Osteoblast (primary cell): Measurements from ENCODE around the gene TIGD1. TPM values are rescaled to one million over a fixed set of nuclear protein-coding genes. Genes with fewer than 3 reads are reported as not detected.
A peak's percentile ranks its signal among the peaks of the same experiment; 100 is the strongest.

Experiments used
- DNase-seq: peaks from one replicate; pipeline ENCODE4 v3.0.0; 2011; ENCODE audit warnings: low spot score, mixed read lengths; ENCODE audit not compliant: insufficient read length; ENCODE audit errors: missing footprints
- H2AFZ ChIP-seq: 2 replicates; pipeline ENCODE4 v1.6.0; 2011; ENCODE audit warnings: mild to moderate bottlenecking, low read length
- H3K27ac ChIP-seq: 2 replicates; pipeline ENCODE4 v1.5.1; 2011; ENCODE audit warnings: mild to moderate bottlenecking, low read depth, low read length, moderate library complexity
- H3K27me3 ChIP-seq: 2 replicates; pipeline ENCODE4 v1.6.0; 2012; ENCODE audit warnings: mild to moderate bottlenecking, control low read depth, inconsistent platforms, low read length, moderate library complexity; ENCODE audit not compliant: insufficient read depth
- H3K36me3 ChIP-seq: 2 replicates; pipeline ENCODE4 v1.5.1; 2011; ENCODE audit warnings: mild to moderate bottlenecking, low read length, control low read depth, moderate library complexity; ENCODE audit not compliant: insufficient read depth
- H3K4me1 ChIP-seq: 2 replicates; pipeline ENCODE4 v1.5.1; 2011; ENCODE audit warnings: mild to moderate bottlenecking, low read length, control low read depth, moderate library complexity; ENCODE audit not compliant: insufficient read depth
- H3K4me2 ChIP-seq: 2 replicates; pipeline ENCODE4 v1.6.0; 2011; ENCODE audit warnings: mild to moderate bottlenecking, low read length; ENCODE audit not compliant: insufficient read depth
- H3K4me3 ChIP-seq: fragments of 200-600 bp; sonication (generic); 3 replicates; pipeline ENCODE4 v1.5.1; 2012; ENCODE audit warnings: mild to moderate bottlenecking, low read length, inconsistent platforms; ENCODE audit not compliant: insufficient read depth
- H3K79me2 ChIP-seq: 2 replicates; pipeline ENCODE4 v1.6.0; 2012; ENCODE audit warnings: mild to moderate bottlenecking, low read length, control low read depth, inconsistent platforms; ENCODE audit not compliant: insufficient read depth
- H3K9me3 ChIP-seq: 2 replicates; pipeline ENCODE4 v1.5.1; 2011; ENCODE audit warnings: low read depth, low read length, control low read depth
- H4K20me1 ChIP-seq: 2 replicates; pipeline ENCODE4 v1.6.0; 2012; ENCODE audit warnings: mild to moderate bottlenecking, low read length, control low read depth; ENCODE audit not compliant: insufficient read depth
- CTCF ChIP-seq: IDR thresholded peaks from 2 replicates; pipeline ENCODE4 v1.5.1; 2011; ENCODE audit warnings: mild to moderate bottlenecking, low read depth, low read length, moderate library complexity; ENCODE audit errors: extremely low read depth
- total RNA-seq: library from RNA; depleted of rRNA; stranded (reverse); fragments of >200 nt; gene quantifications from 2 replicates; pipeline ENCODE4 v1.2.3, GENCODE V29; 2012

Gene TIGD1
- total RNA-seq, 1 donor = 5.8 TPM

- Histone ChIP-seq H2AFZ (no peak overlapping the region), H3K36me3 (peaks cover 80% of the 10 kb centered on the region), H3K9me3 (no peaks in the 10 kb centered on the region), H3K79me2 (peaks cover 22% of the 10 kb centered on the region), H3K27ac (peak overlapping the region; percentile 52), H3K4me2 (no peak overlapping the region), H3K27me3 (no peaks in the 10 kb centered on the region), H4K20me1 (peaks cover 4% of the 10 kb centered on the region), H3K4me1 (peaks cover 6% of the 10 kb centered on the region), H3K4me3 (no peak overlapping the region)
- no peak for TF ChIP-seq CTCF
- no peak for DNase-seq
These were observed 12.3 kb upstream of the TIGD1 start for GRCh38 chr2:232562515-232563151.

GRCh38 chr2:232556426-232556825, 6.1 kb upstream of the TIGD1 start:
- H3K79me2 ChIP-seq = peaks cover 75% of the 10 kb centered on the region
- H3K4me1 ChIP-seq = peaks cover 6% of the 10 kb centered on the region
- H3K27ac ChIP-seq = peak overlapping the region; percentile 0
- no peaks in the 10 kb centered on the region for H3K9me3 ChIP-seq
- H3K27me3 ChIP-seq = no peaks in the 10 kb centered on the region
- H4K20me1 ChIP-seq = peaks cover 47% of the 10 kb centered on the region
- H3K4me3 ChIP-seq = no peak overlapping the region
- H2AFZ ChIP-seq = no peak overlapping the region
- DNase-seq = no peak
- TF ChIP-seq CTCF = no peak
- peaks cover 69% of the 10 kb centered on the region for H3K36me3 ChIP-seq
- H3K4me2 ChIP-seq = no peak overlapping the region

GRCh38 chr2:232551776-232552175, 1.4 kb upstream of the TIGD1 start:
- Histone ChIP-seq H3K4me1 (peaks cover 13% of the 10 kb centered on the region), H3K27ac (peak overlapping the region; percentile 95), H3K79me2 (peaks cover 80% of the 10 kb centered on the region), H3K36me3 (peaks cover 29% of the 10 kb centered on the region), H3K27me3 (no peaks in the 10 kb centered on the region), H3K4me3 (peak overlapping the region; percentile 86), H3K9me3 (no peaks in the 10 kb centered on the region), H2AFZ (no peak overlapping the region), H3K4me2 (peak overlapping the region; percentile 96), H4K20me1 (peaks cover 42% of the 10 kb centered on the region)
- TF ChIP-seq CTCF = no peak
- DNase-seq = no peak

- H3K9me3 ChIP-seq = no peaks in the 10 kb centered on the region
- no peak for TF ChIP-seq CTCF
- peak overlapping the region; percentile 86 for H3K4me3 ChIP-seq
- peak overlapping the region; percentile 83 for H2AFZ ChIP-seq
- H4K20me1 ChIP-seq = peaks cover 38% of the 10 kb centered on the region
- peaks cover 74% of the 10 kb centered on the region for H3K79me2 ChIP-seq
- peaks cover 13% of the 10 kb centered on the region for H3K4me1 ChIP-seq
- H3K27me3 ChIP-seq = no peaks in the 10 kb centered on the region
- H3K36me3 ChIP-seq = peaks cover 24% of the 10 kb centered on the region
- peak overlapping the region; percentile 96 for H3K4me2 ChIP-seq
- H3K27ac ChIP-seq = peak overlapping the region; percentile 95
- DNase-seq = no peak
These were observed 887 bp upstream of the TIGD1 start for GRCh38 chr2:232551250-232551638.
